Measurements from ENCODE around the gene PPAN.

- TF ChIP-seq CTCF (IDR thresholded peaks at IDR 0.05; ENCODE audit: low read depth, low read length): no peak
- TF ChIP-seq POLR2A (IDR thresholded peaks at IDR 0.05; ENCODE audit: extremely low read depth, insufficient read length): no peak
Observed at GRCh38 chr19:10144361-10144760, 38.2 kb downstream of the PPAN start.

Data from NB4 (cell line).